GM12864 (cell line): ENCODE measurements around the gene MSLN.

Experiments used
- DNase-seq: peaks from one replicate; pipeline ENCODE4 v3.0.0-alpha.2; 2011; ENCODE audit warnings: low read depth
- H3K4me3 ChIP-seq: 2 replicates; pipeline ENCODE4 v1.5.1; 2011; ENCODE audit warnings: mild to moderate bottlenecking, low read depth, low read length, control low read depth
- CTCF ChIP-seq: IDR thresholded peaks from 2 replicates; pipeline ENCODE4 v1.5.1; 2011; ENCODE audit warnings: low read depth, mild to moderate bottlenecking, moderate library complexity, low read length, control low read depth, inconsistent platforms; ENCODE audit errors: missing control alignments

MSLN gene

DNA sequence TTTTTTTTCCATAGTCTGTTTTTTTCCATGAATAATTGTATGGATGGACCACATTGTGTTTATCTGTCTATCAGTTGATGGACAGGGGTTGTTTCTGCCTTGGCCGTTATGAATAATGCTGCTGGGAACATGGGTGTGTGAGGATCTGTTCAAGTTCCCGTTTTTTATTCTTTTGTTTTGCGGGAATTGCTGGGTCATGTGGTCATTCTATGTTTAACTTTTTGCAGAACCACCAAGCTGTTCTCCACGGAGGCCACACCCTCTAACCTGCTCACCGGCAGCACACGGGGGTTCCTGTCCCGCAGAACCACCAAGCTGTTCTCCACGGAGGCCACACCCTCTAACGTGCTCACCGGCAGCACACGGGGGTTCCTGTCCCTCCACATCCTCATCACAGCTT is 5.9 kb upstream of the MSLN start:
- no peak overlapping the region for H3K4me3 ChIP-seq
- no peak for TF ChIP-seq CTCF
- no peak for DNase-seq

- no peak for TF ChIP-seq CTCF
- H3K4me3 ChIP-seq, result no peak overlapping the region
- no peak for DNase-seq
Observed at GRCh38 chr16:756428-756827, 4.1 kb upstream of the MSLN start.

GRCh38 chr16:759110-759910 is 1.2 kb upstream of the MSLN start:
- DNase-seq, result no peak
- H3K4me3 ChIP-seq, result no peak overlapping the region
- TF ChIP-seq CTCF, result no peak

DNA sequence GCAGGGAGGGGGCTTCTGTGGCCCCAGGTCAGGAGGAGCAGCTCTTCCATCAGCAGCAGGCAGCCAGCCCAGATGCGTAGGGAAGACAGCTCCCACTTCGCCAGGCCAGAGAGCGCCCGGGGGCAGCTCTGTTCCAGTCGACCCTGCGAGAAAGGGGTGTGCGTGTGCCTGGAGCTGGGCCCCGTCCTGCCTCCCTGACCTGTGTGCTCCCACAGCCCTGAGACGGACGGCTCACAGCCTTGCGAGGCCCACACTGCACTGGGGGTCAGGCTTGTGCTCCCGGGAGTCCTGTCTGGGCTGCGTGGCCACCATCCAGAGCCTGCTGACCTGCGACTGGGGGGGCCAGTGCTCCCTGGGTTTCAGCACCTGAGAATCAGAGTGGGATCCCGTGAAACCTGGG is 469 bp upstream of the MSLN start:
- no peak for TF ChIP-seq CTCF
- no peak overlapping the region for H3K4me3 ChIP-seq
- no peak for DNase-seq

GRCh38 chr16:761625-762513 is 1.3 kb downstream of the MSLN start:
- no peak for TF ChIP-seq CTCF
- no peak for DNase-seq
- no peak overlapping the region for H3K4me3 ChIP-seq

DNA sequence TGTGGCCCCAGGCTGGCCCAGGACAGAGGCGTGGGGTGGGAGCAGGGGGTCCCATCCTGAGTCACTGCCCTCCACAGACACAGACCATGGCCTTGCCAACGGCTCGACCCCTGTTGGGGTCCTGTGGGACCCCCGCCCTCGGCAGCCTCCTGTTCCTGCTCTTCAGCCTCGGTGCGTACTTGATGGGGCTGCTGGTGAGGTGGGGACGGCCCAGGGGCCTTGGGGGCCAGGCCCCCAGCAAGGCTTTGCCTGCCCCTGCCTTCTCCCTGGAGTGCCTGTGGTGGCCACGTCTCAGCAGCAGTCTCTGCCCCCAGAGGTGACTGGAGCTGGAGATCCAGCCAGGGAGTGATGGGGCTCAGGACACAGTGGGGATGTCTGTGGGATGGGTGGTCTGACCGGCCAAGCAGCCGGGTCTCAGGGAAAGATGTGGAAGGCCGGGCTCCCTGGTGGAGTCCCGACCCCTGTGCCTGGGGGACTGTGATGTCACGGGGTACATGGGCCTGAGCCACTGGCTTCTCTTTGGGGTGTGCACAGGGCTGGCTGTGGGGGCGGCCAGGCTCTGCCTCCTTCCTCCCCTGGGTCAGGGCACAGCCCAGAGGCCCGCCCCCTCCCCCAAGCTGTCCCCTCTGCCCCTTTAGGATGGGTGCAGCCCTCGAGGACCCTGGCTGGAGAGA is 2.2 kb downstream of the MSLN start:
- no peak for DNase-seq
- H3K4me3 ChIP-seq, result no peak overlapping the region
- TF ChIP-seq CTCF, result no peak
